Adrenal gland (tissue), 5 donors: ENCODE results near the gene EPHB1.

Experiments used
- CTCF ChIP-seq, 6 experiments: fragments of 450-650 bp in 4 of 6; fragments of 200-600 bp in 2 of 6; sonication (generic) in 1 of 6; IDR thresholded peaks; 1 replicate in 5 of 6; 2 replicates in 1 of 6; pipeline versions ENCODE4 v1.5.1 to v1.8.0; 2016 to 2021; ENCODE audit warnings: antibody characterized with exemption in 6 of 6, mild to moderate bottlenecking in 2 of 6, moderate library complexity in 1 of 6
- POLR2A ChIP-seq, 2 donors: fragments of 450-650 bp; IDR thresholded peaks; one replicate each; pipeline ENCODE4 v1.6.1; 2017; ENCODE audit warnings: antibody characterized with exemption in 2 of 2, mild to moderate bottlenecking in 2 of 2, moderate library complexity in 1 of 2
- donor health status: DM: no; HTN: no; CAD: no.

GRCh38 chr3:134757549-134758069 is 37.5 kb upstream of the EPHB1 start:
- TF ChIP-seq CTCF (IDR thresholded peaks at IDR 0.05) (no peak), POLR2A (IDR thresholded peaks at IDR 0.05) (no peak)
